Occipital lobe (tissue), 2 donors: ENCODE measurements around the gene PNPLA8. TPM values are rescaled to one million over a fixed set of nuclear protein-coding genes. Genes with fewer than 3 reads are reported as not detected.
"Not testable (repeated sequence)": the region's sequence is repeated elsewhere in the genome, so short reads cannot be mapped to it uniquely, and the experiment has no call there.

Source experiments
- DNase-seq: peaks from one replicate; lab custom pipeline; 2025; lab: John Stamatoyannopoulos, UW
- total RNA-seq: library from RNA; depleted of rRNA; stranded (reverse); fragments of >200 nt; gene quantifications from one replicate; pipeline ENCODE4 v1.2.3, GENCODE V29; 2014

PNPLA8 gene
- total RNA-seq, 1 donor from 2014 or later = 89.8 TPM

GRCh38 chr7:108533712-108534111 lies 7.8 kb upstream of the PNPLA8 start:
- DNase-seq = no peak

- DNase-seq = no peak
These were observed 3.4 kb upstream of the PNPLA8 start for GRCh38 chr7:108529341-108529740.

GRCh38 chr7:108528183-108528712 lies 2.3 kb upstream of the PNPLA8 start:
- no peak for DNase-seq

GRCh38 chr7:108526768-108527017 lies 758 bp upstream of the PNPLA8 start:
- no peak for DNase-seq

- no peak for DNase-seq
These were observed 479 bp downstream of the PNPLA8 start for GRCh38 chr7:108525327-108525984.

- no peak for DNase-seq
These were observed 3.2 kb downstream of the PNPLA8 start for GRCh38 chr7:108522780-108523179.

- no peak for DNase-seq
These were observed 8.0 kb downstream of the PNPLA8 start for GRCh38 chr7:108517951-108518350.

- no peak for DNase-seq
These were observed 10.3 kb downstream of the PNPLA8 start for GRCh38 chr7:108515630-108516029.

GRCh38 chr7:108515013-108515412 lies 10.9 kb downstream of the PNPLA8 start:
- no peak for DNase-seq

- DNase-seq = no peak
These were observed 14.0 kb downstream of the PNPLA8 start for GRCh38 chr7:108511939-108512338.

GRCh38 chr7:108504576-108504975 lies 21.4 kb downstream of the PNPLA8 start:
- not testable (repeated sequence) for DNase-seq

GRCh38 chr7:108503112-108504026 lies 22.6 kb downstream of the PNPLA8 start:
- DNase-seq = no peak

GRCh38 chr7:108499566-108499965 lies 26.4 kb downstream of the PNPLA8 start:
- no peak for DNase-seq

- DNase-seq = no peak
These were observed 27.5 kb downstream of the PNPLA8 start for GRCh38 chr7:108498481-108498880.

GRCh38 chr7:108497082-108497725 lies 28.7 kb downstream of the PNPLA8 start:
- DNase-seq = no peak

GRCh38 chr7:108492742-108493141 lies 33.2 kb downstream of the PNPLA8 start:
- no peak for DNase-seq

- no peak for DNase-seq
These were observed 37.0 kb downstream of the PNPLA8 start for GRCh38 chr7:108488768-108489538.

- DNase-seq = no peak
These were observed 38.3 kb downstream of the PNPLA8 start for GRCh38 chr7:108487646-108488045.

- no peak for DNase-seq
These were observed 39.5 kb downstream of the PNPLA8 start for GRCh38 chr7:108486291-108486966.

GRCh38 chr7:108484137-108484536 lies 41.8 kb downstream of the PNPLA8 start:
- DNase-seq = no peak

GRCh38 chr7:108480311-108480710 lies 45.6 kb downstream of the PNPLA8 start:
- no peak for DNase-seq
